Measurements from ENCODE around the gene ZNF335.

DNA sequence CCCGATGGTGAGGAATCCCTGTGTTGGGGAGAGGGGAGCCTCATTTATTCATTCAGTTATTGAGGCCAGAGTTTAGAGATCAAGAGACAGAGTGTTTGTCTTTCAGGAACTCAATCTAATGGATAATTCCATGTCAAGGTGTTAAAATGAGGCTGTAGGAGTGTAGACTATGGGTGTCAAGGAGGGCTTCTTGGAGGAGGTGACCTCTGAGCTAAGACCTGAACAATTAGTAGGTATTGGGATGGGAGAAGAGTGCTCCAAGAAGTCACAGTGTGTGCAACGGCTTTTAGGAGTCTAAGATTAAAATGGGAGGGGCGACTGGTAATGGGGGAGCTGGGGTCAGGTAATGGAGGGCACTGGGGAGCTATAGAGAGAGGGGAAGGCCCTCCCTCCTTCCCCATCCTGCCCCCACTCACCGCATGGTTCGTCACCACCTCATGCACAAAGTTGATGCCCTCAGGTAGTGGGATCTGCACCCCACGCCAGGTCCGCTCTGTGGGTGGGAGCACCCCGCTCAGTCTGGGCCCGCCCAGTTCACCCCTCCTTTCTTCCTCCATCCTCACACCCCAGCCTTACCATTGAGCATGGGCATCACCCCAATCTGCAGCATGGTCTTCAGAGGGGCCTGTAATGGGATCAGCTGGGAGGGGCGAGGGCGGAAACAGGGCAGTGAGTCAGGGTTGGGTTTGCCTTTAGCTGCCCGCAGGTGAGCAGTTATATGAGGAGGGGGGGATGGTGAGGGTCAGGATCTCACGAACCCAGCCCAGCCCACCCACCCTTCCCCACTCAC is 72.8 kb downstream of the ZNF335 start:
- TF ChIP-seq, protein P1, sequence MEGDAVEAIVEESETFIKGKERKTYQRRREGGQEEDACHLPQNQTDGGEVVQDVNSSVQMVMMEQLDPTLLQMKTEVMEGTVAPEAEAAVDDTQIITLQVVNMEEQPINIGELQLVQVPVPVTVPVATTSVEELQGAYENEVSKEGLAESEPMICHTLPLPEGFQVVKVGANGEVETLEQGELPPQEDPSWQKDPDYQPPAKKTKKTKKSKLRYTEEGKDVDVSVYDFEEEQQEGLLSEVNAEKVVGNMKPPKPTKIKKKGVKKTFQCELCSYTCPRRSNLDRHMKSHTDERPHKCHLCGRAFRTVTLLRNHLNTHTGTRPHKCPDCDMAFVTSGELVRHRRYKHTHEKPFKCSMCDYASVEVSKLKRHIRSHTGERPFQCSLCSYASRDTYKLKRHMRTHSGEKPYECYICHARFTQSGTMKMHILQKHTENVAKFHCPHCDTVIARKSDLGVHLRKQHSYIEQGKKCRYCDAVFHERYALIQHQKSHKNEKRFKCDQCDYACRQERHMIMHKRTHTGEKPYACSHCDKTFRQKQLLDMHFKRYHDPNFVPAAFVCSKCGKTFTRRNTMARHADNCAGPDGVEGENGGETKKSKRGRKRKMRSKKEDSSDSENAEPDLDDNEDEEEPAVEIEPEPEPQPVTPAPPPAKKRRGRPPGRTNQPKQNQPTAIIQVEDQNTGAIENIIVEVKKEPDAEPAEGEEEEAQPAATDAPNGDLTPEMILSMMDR (IDR thresholded peaks at IDR 0.05): no peak
- TF ChIP-seq ZFX (IDR thresholded peaks at IDR 0.05; ENCODE audit: borderline replicate concordance): no peak
